Right atrium auricular region (tissue), 2 donors: Measurements from ENCODE around the gene PDZD8. TPM values are rescaled to one million over a fixed set of nuclear protein-coding genes. Genes with fewer than 3 reads are reported as not detected.

Experiments used
- DNase-seq: peaks from one replicate; pipeline ENCODE4 v3.0.0-alpha.2; 2019; ENCODE audit warnings: low spot score
- H3K27ac ChIP-seq, 2 donors: fragments of 200-600 bp; sonication (generic); 1 replicate in 1 of 2; 2 replicates in 1 of 2; pipeline ENCODE4 v1.5.1; 2016 to 2019
- H3K27me3 ChIP-seq, 2 donors: fragments of 200-600 bp; sonication (generic); one replicate each; pipeline versions ENCODE4 v1.5.1 to v1.6.0; 2017 to 2019
- H3K36me3 ChIP-seq: fragments of 200-600 bp; sonication (generic); one replicate; pipeline ENCODE4 v1.5.1; 2016
- H3K4me1 ChIP-seq, 2 donors: fragments of 200-600 bp; sonication (generic); one replicate each; pipeline versions ENCODE4 v1.5.1 to v1.6.0; 2017 to 2019
- H3K4me3 ChIP-seq, 2 donors: fragments of 200-600 bp; sonication (generic); 1 replicate in 1 of 2; 2 replicates in 1 of 2; pipeline ENCODE4 v1.5.1; 2017 to 2019; ENCODE audit warnings: mild to moderate bottlenecking in 1 of 2, moderate library complexity in 1 of 2
- H3K9me3 ChIP-seq, 2 donors: fragments of 200-600 bp; sonication (generic); one replicate each; pipeline ENCODE4 v1.5.1; 2019
- total RNA-seq, 2 donors: library from RNA; depleted of rRNA; stranded (reverse); fragments of >200 nt; gene quantifications; one replicate each; pipeline ENCODE4 v1.1.0, GENCODE V29; 2016
- TF ChIP-seq, protein P1 (sequence below), 2 donors: fragments of 200-600 bp; sonication (generic); IDR thresholded peaks; one replicate each; pipeline ENCODE4 v1.5.1; 2019; ENCODE audit warnings: antibody characterized with exemption in 2 of 2

Gene PDZD8
- total RNA-seq, 2 donors from 2014 or later, result 17.7 to 29.4 TPM

DNA sequence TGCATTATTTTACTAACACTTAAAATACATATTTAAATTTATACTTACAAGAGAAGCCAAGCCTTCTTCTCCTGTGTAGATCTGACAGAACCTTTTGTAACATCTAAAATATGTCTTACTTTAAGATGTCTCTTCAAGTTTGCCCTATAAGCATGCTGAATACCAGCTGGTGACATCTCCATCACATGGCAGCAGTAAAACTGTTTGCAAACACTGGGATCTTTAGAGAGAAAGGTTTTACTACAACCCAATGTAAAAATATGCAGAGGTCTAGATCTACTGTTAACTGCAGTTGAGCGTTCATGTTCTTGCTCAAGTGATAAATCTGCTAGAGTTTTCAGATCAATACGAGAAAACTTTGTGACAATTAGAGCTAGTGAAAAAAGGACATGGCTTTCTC, 23.2 kb downstream of the PDZD8 start:
- Histone ChIP-seq H3K27me3 (no peaks in the 10 kb centered on the region), H3K27ac (no peak overlapping the region), H3K4me3 (no peak overlapping the region), H3K9me3 (no peaks in the 10 kb centered on the region), H3K36me3 (no peaks in the 10 kb centered on the region), H3K4me1 (no peaks in the 10 kb centered on the region)
- DNase-seq, result no peak
- TF ChIP-seq, protein P1, sequence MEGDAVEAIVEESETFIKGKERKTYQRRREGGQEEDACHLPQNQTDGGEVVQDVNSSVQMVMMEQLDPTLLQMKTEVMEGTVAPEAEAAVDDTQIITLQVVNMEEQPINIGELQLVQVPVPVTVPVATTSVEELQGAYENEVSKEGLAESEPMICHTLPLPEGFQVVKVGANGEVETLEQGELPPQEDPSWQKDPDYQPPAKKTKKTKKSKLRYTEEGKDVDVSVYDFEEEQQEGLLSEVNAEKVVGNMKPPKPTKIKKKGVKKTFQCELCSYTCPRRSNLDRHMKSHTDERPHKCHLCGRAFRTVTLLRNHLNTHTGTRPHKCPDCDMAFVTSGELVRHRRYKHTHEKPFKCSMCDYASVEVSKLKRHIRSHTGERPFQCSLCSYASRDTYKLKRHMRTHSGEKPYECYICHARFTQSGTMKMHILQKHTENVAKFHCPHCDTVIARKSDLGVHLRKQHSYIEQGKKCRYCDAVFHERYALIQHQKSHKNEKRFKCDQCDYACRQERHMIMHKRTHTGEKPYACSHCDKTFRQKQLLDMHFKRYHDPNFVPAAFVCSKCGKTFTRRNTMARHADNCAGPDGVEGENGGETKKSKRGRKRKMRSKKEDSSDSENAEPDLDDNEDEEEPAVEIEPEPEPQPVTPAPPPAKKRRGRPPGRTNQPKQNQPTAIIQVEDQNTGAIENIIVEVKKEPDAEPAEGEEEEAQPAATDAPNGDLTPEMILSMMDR (IDR thresholded peaks at IDR 0.05), result no peak

- Histone ChIP-seq H3K27ac (no peak overlapping the region), H3K27me3 (no peaks in the 10 kb centered on the region)
- TF ChIP-seq, protein P1 (IDR thresholded peaks at IDR 0.05), result no peak
Observed at GRCh38 chr10:117351558-117351957, 23.7 kb downstream of the PDZD8 start.

DNA sequence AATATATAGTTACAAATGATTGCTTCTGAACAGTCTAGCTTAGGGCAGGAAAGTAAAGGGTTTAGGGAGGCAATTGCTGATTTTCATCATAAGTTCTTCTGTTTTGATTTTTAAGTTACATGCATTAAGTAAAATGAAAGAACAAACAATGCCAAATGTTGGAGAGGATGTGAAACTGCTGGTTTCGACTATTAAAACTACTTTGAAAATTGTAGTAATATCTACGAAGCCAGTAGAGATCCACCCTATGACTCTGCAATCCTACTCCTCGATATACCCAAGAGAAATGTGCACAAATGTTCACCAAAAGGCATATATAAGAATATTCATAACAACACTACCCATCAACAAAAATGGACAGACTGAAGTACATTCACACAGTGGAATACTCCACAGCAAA, 24.3 kb downstream of the PDZD8 start:
- no peaks in the 10 kb centered on the region for H3K4me1 ChIP-seq
- H3K4me3 ChIP-seq, result no peak overlapping the region
- no peaks in the 10 kb centered on the region for H3K27me3 ChIP-seq
- DNase-seq, result no peak
- TF ChIP-seq, protein P1 (IDR thresholded peaks at IDR 0.05), result no peak
- no peaks in the 10 kb centered on the region for H3K9me3 ChIP-seq
- no peak overlapping the region for H3K27ac ChIP-seq
- H3K36me3 ChIP-seq, result no peaks in the 10 kb centered on the region

More at GRCh38 chr10:117351558-117351957, 23.7 kb downstream of the PDZD8 start:
- Histone ChIP-seq H3K9me3 (no peaks in the 10 kb centered on the region), H3K36me3 (no peaks in the 10 kb centered on the region), H3K4me1 (no peaks in the 10 kb centered on the region), H3K4me3 (no peak overlapping the region)
- no peak for DNase-seq

- Histone ChIP-seq H3K4me3 (no peak overlapping the region), H3K9me3 (no peaks in the 10 kb centered on the region), H3K27ac (no peak overlapping the region), H3K4me1 (peaks cover 0 to 7% of the 10 kb centered on the region in 2 donors), H3K27me3 (no peaks in the 10 kb centered on the region), H3K36me3 (no peaks in the 10 kb centered on the region)
- TF ChIP-seq, protein P1 (IDR thresholded peaks at IDR 0.05), result no peak
- no peak for DNase-seq
Observed at GRCh38 chr10:117348236-117348635, 27.0 kb downstream of the PDZD8 start.

DNA sequence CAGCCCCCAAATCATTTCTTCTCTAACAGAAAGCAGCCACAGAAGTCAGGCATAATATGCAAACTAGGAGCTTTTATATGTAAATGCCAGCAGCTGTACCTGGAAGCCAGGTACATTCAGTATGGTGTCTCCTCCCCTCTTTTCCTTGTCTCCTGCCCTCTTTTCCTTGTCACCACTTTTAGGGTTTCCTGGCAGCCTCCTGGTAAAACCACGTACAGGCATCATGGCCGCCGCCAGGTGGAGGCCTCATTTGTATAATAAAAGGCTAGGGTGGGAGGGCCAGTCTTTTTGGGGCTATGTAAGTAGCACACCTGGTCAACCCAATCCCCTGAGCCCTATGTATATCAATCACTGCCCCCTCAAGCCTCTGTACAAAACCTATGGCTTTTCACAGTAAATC, 28.7 kb downstream of the PDZD8 start:
- no peaks in the 10 kb centered on the region for H3K36me3 ChIP-seq
- no peak overlapping the region for H3K4me3 ChIP-seq
- no peaks in the 10 kb centered on the region for H3K9me3 ChIP-seq
- no peak overlapping the region for H3K27ac ChIP-seq
- no peak for DNase-seq
- H3K4me1 ChIP-seq, result peaks cover 0 to 14% of the 10 kb centered on the region in 2 donors
- no peaks in the 10 kb centered on the region for H3K27me3 ChIP-seq
- TF ChIP-seq, protein P1 (IDR thresholded peaks at IDR 0.05), result no peak

- TF ChIP-seq, protein P1 (IDR thresholded peaks at IDR 0.05), result no peak
- H3K27me3 ChIP-seq, result no peaks in the 10 kb centered on the region
- no peaks in the 10 kb centered on the region for H3K9me3 ChIP-seq
- no peak for DNase-seq
- H3K27ac ChIP-seq, result no peak overlapping the region
- H3K4me3 ChIP-seq, result no peak overlapping the region
- peaks cover 0 to 14% of the 10 kb centered on the region in 2 donors for H3K4me1 ChIP-seq
- H3K36me3 ChIP-seq, result no peaks in the 10 kb centered on the region
Observed at GRCh38 chr10:117345143-117345542, 30.1 kb downstream of the PDZD8 start.
